SK-N-SH (cell line): ENCODE results near the gene OCA2.

ENCODE experiments used
- CTCF ChIP-seq: fragments of 200-600 bp; sonication (generic); IDR thresholded peaks from 2 replicates; pipeline ENCODE4 v1.6.1; 2017; ENCODE audit warnings: antibody characterized with exemption, mild to moderate bottlenecking, moderate library complexity
- FOSL2 ChIP-seq: IDR thresholded peaks from 2 replicates; pipeline ENCODE4 v1.4.0; 2012; ENCODE audit warnings: low read depth, mild to moderate bottlenecking, moderate library complexity, borderline replicate concordance
- GABPA ChIP-seq: IDR thresholded peaks from 2 replicates; pipeline ENCODE4 v1.4.0; 2012; ENCODE audit warnings: low read depth, mild to moderate bottlenecking
- JUND ChIP-seq: IDR thresholded peaks from 2 replicates; pipeline ENCODE4 v1.4.0; 2012
- POLR2AphosphoS5 ChIP-seq: IDR thresholded peaks from 2 replicates; pipeline ENCODE4 v1.6.1; 2012; ENCODE audit warnings: low read depth, low read length
- RAD21 ChIP-seq: IDR thresholded peaks from 2 replicates; pipeline ENCODE4 v1.6.1; 2012; ENCODE audit warnings: mild to moderate bottlenecking, low read length
- SMC3 ChIP-seq: IDR thresholded peaks from 2 replicates; pipeline ENCODE4 v1.6.1; 2012; ENCODE audit warnings: low read depth, low read length, improper control_type of control experiment
- TEAD4 ChIP-seq: IDR thresholded peaks from 2 replicates; pipeline ENCODE4 v1.4.0; 2012; ENCODE audit warnings: mild to moderate bottlenecking, borderline replicate concordance; ENCODE audit not compliant: insufficient read depth
- USF2 ChIP-seq: fragments of 150-350 bp; IDR thresholded peaks from 2 replicates; pipeline ENCODE4 v1.6.1; 2017; ENCODE audit warnings: antibody characterized with exemption, low read length, low read depth, borderline replicate concordance

- no peak for TF ChIP-seq POLR2AphosphoS5
- TF ChIP-seq TEAD4: no peak
- TF ChIP-seq JUND: no peak
- no peak for TF ChIP-seq SMC3
- no peak for TF ChIP-seq FOSL2
- TF ChIP-seq GABPA: no peak
- no peak for TF ChIP-seq USF2
- TF ChIP-seq RAD21: no peak
- no peak for TF ChIP-seq CTCF
Observed at GRCh38 chr15:27833178-27833577, 265.9 kb downstream of the OCA2 start.
